Glutamatergic neuron (in vitro differentiated cells): Measurements from ENCODE around the gene CHMP5. TPM values are rescaled to one million over a fixed set of nuclear protein-coding genes. Genes with fewer than 3 reads are reported as not detected.

Source experiments
- DNase-seq: peaks from one replicate; pipeline ENCODE4 v3.0.0; 2022
- H3K27ac Mint-ChIP-seq: one replicate; pipeline ENCODE4 v1.8.0; 2020; ENCODE audit warnings: mild to moderate bottlenecking, mixed read lengths, inconsistent platforms; ENCODE audit not compliant: unreplicated experiment
- H3K27me3 Mint-ChIP-seq: one replicate; pipeline ENCODE4 v1.8.0; 2020; ENCODE audit warnings: mild to moderate bottlenecking, moderate library complexity, mixed read lengths, inconsistent platforms; ENCODE audit not compliant: unreplicated experiment
- H3K36me3 Mint-ChIP-seq: one replicate; pipeline ENCODE4 v1.8.0; 2020; ENCODE audit warnings: mild to moderate bottlenecking, mixed read lengths, inconsistent platforms; ENCODE audit not compliant: unreplicated experiment
- H3K4me1 Mint-ChIP-seq: one replicate; pipeline ENCODE4 v1.8.0; 2020; ENCODE audit warnings: mild to moderate bottlenecking, low read depth, mixed read lengths, inconsistent platforms; ENCODE audit not compliant: unreplicated experiment
- H3K4me3 Mint-ChIP-seq: one replicate; pipeline ENCODE4 v1.8.0; 2020; ENCODE audit warnings: mild to moderate bottlenecking, mixed read lengths, inconsistent platforms; ENCODE audit not compliant: unreplicated experiment
- H3K9me3 Mint-ChIP-seq: one replicate; pipeline ENCODE4 v1.8.0; 2020; ENCODE audit warnings: mild to moderate bottlenecking, moderate library complexity, mixed read lengths, inconsistent platforms; ENCODE audit not compliant: unreplicated experiment
- CTCF ChIP-seq: fragments of 200-600 bp; sonication (generic); IDR thresholded peaks from one replicate; pipeline ENCODE4 v1.5.0; 2021; ENCODE audit not compliant: partially characterized antibody, unreplicated experiment
- total RNA-seq: library from RNA; stranded (reverse); fragmentation: NEBNext Ultra II Directional; extraction: Animal tissue kit (Norgen Biotek cat#: 25700); gene quantifications from one replicate; pipeline ENCODE4 v1.2.1, GENCODE V29; 2021; ENCODE audit not compliant: unreplicated experiment

Gene CHMP5
- total RNA-seq, 1 donor from 2014 or later, result 61.7 TPM

- Mint-ChIP-seq H3K36me3 (no peaks in the 10 kb centered on the region), H3K4me1 (peaks cover 5% of the 10 kb centered on the region), H3K27me3 (peaks cover 5% of the 10 kb centered on the region)
Observed at GRCh38 chr9:33270146-33270545, 5.3 kb downstream of the CHMP5 start.

GRCh38 chr9:33272061-33272460 is 7.2 kb downstream of the CHMP5 start:
- H3K36me3 Mint-ChIP-seq, result no peaks in the 10 kb centered on the region
- TF ChIP-seq CTCF, result no peak

More at GRCh38 chr9:33270146-33270545, 5.3 kb downstream of the CHMP5 start:
- Mint-ChIP-seq H3K27ac (no peak overlapping the region), H3K9me3 (peaks cover 3% of the 10 kb centered on the region), H3K4me3 (no peak overlapping the region)
- no peak for TF ChIP-seq CTCF
- no peak for DNase-seq

GRCh38 chr9:33273266-33273971 is 8.6 kb downstream of the CHMP5 start:
- DNase-seq, result no peak
- no peaks in the 10 kb centered on the region for H3K4me1 Mint-ChIP-seq
- no peak overlapping the region for H3K4me3 Mint-ChIP-seq
- TF ChIP-seq CTCF, result no peak
- peaks cover 1% of the 10 kb centered on the region for H3K27me3 Mint-ChIP-seq
- no peaks in the 10 kb centered on the region for H3K36me3 Mint-ChIP-seq
- H3K9me3 Mint-ChIP-seq, result no peaks in the 10 kb centered on the region
- no peak overlapping the region for H3K27ac Mint-ChIP-seq

More at GRCh38 chr9:33272061-33272460, 7.2 kb downstream of the CHMP5 start:
- Mint-ChIP-seq H3K9me3 (no peaks in the 10 kb centered on the region), H3K4me3 (no peak overlapping the region), H3K4me1 (no peaks in the 10 kb centered on the region), H3K27me3 (no peaks in the 10 kb centered on the region), H3K27ac (no peak overlapping the region)
- no peak for DNase-seq

- H3K36me3 Mint-ChIP-seq, result no peaks in the 10 kb centered on the region
- no peak for DNase-seq
- no peak for TF ChIP-seq CTCF
- H3K27me3 Mint-ChIP-seq, result peaks cover 1% of the 10 kb centered on the region
- H3K27ac Mint-ChIP-seq, result no peak overlapping the region
- H3K4me3 Mint-ChIP-seq, result no peak overlapping the region
- no peaks in the 10 kb centered on the region for H3K9me3 Mint-ChIP-seq
- H3K4me1 Mint-ChIP-seq, result no peaks in the 10 kb centered on the region
Observed at GRCh38 chr9:33273972-33274328, 9.1 kb downstream of the CHMP5 start.

- no peaks in the 10 kb centered on the region for H3K9me3 Mint-ChIP-seq
- H3K4me1 Mint-ChIP-seq, result no peaks in the 10 kb centered on the region
- no peaks in the 10 kb centered on the region for H3K36me3 Mint-ChIP-seq
- no peak overlapping the region for H3K4me3 Mint-ChIP-seq
- peaks cover 1% of the 10 kb centered on the region for H3K27me3 Mint-ChIP-seq
- H3K27ac Mint-ChIP-seq, result no peak overlapping the region
- TF ChIP-seq CTCF, result no peak
- no peak for DNase-seq
Observed at GRCh38 chr9:33277484-33277883, 12.6 kb downstream of the CHMP5 start.
